Measurements from ENCODE around the gene MBD1. TPM values are rescaled to one million over a fixed set of nuclear protein-coding genes. Genes with fewer than 3 reads are reported as not detected.

Gene MBD1
- total and polyA plus RNA-seq, 10 of the 15 experiments (the other 5 are each of a cell fraction or from before 2014, with no cell fraction given) = 8.4 to 97.7 (median 59.9) TPM

DNA sequence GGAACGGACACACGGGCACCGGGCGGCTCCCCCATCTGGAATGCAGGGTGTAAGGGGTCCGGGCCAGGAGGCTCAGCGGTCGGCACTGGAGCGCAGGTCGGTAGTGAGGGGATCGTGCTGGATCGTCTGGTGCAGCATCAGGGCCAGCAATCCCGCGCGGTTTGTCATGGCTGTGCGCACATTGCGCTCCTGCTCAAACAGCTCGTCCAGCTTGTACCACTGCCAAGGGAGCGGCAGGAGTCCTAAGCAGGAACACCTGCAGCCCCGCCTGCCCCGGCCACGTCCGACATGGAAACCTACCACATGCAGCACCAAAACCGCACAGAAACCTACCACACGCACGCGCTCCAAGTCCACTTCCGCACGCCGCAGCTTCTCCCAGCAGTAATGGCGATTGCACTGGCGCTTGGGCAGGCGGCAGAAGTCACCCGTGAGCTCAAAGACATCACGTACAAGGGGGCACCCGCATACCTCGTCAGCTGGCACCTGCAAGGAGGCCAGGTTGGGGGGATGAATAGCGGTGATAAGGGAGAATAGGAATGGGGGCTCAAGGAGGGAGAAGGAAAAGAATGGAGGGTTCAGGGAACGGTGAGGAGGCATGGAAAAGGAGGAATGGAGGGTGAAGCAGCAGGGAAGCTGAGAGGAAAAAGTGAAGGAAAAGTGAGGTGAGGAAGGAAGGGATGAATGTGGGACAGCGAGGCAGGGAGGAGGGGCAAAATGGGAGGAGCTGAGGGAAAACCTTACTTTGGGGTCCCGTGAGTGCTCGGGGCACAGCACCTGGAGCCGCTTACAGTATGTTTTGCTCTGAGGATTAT lies 1.4 kb upstream of the MBD1 start:
- ChIA-PET CTCF (interaction anchor here (0.6 to 3.7 kb wide), 3 partner anchors 32 to 1936 kb away, joined by 3 to 37 read pairs (median 10); no protein-coding TSS in a partner anchor), RAD21 (ENCODE audit: unreplicated experiment) (interaction anchor here (3.9 kb wide), 1 partner anchor 74 kb away, joined by 49 read pairs; no protein-coding TSS in a partner anchor), SMC1A (ENCODE audit: uncharacterized antibody, unreplicated experiment) (interaction anchor here (1.1 to 2.6 kb wide), 3 partner anchors 15 to 74 kb away, joined by 3 to 27 read pairs (median 3); no protein-coding TSS in a partner anchor), POLR2A (interaction anchor here (0.6 to 1.4 kb wide), 3 partner anchors 43 to 1738 kb away, joined by 3 to 12 read pairs (median 3); no protein-coding TSS in a partner anchor)
- in situ Hi-C loops (cut with MboI) = loop anchor here (10.0 to 25.0 kb wide), 3 partner anchors 72 to 1470 kb away; no protein-coding TSS in a partner anchor
- peaks cover 32 to 34% of the 10 kb centered on the region in 2 experiments for H3K36me3 ChIP-seq (ENCODE audit: control insufficient read depth in 2 of 2, insufficient read depth in 2 of 2, low read length in 1 of 2)
- DNase-seq (ENCODE audit: low read depth, low spot score) (no peak), ATAC-seq (no peak), FAIRE-seq (no peak)
- H3K79me2 ChIP-seq (ENCODE audit: control insufficient read depth, insufficient read depth, low read length) = peaks cover 58% of the 10 kb centered on the region
- H4K20me1 ChIP-seq (ENCODE audit: control insufficient read depth, insufficient read depth) = no peaks in the 10 kb centered on the region
- BruUV-seq (replicated peaks) = no TSS peak
- no peak overlapping the region for H2AFZ ChIP-seq (ENCODE audit: control insufficient read depth, low read depth, low read length)
- no peak overlapping the region for H3K4me3 ChIP-seq
- no peaks in the 10 kb centered on the region for H3K27me3 ChIP-seq (replicated peaks in 1 of 2; ENCODE audit: control insufficient read depth in 2 of 2, insufficient read depth in 2 of 2, low read length in 1 of 2)
- H3K9ac ChIP-seq (ENCODE audit: control insufficient read depth, insufficient read depth, low read length) = no peak overlapping the region
- H3K4me2 ChIP-seq (ENCODE audit: control insufficient read depth, insufficient read depth) = peak overlapping the region; percentile 92
- intact Hi-C loops (cut with micrococcal nuclease; ENCODE audit: unreplicated experiment) = loop anchor here (5.0 to 10.0 kb wide), 2 partner anchors 795 to 1328 kb away; partner anchors contain the start of genes C18orf32 and SMAD7
- H3K4me1 ChIP-seq (ENCODE audit: control insufficient read depth, insufficient read depth, low read length) = peaks cover 17% of the 10 kb centered on the region
- no peaks in the 10 kb centered on the region for H3K9me3 ChIP-seq (replicated peaks; ENCODE audit: control insufficient read depth, insufficient read depth, low read length)
- WGBS (ENCODE audit: insufficient coverage, insufficient replicate concordance, low lambda C conversion rate, missing lambda C conversion rate) = 97% methylated on average over 41 of the region's 42 CpGs
- TF ChIP-seq, protein P1, sequence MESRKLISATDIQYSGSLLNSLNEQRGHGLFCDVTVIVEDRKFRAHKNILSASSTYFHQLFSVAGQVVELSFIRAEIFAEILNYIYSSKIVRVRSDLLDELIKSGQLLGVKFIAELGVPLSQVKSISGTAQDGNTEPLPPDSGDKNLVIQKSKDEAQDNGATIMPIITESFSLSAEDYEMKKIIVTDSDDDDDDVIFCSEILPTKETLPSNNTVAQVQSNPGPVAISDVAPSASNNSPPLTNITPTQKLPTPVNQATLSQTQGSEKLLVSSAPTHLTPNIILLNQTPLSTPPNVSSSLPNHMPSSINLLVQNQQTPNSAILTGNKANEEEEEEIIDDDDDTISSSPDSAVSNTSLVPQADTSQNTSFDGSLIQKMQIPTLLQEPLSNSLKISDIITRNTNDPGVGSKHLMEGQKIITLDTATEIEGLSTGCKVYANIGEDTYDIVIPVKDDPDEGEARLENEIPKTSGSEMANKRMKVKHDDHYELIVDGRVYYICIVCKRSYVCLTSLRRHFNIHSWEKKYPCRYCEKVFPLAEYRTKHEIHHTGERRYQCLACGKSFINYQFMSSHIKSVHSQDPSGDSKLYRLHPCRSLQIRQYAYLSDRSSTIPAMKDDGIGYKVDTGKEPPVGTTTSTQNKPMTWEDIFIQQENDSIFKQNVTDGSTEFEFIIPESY (IDR thresholded peaks at IDR 0.05) = peak; percentile 64; the same call in 1 of the 2 replicates
- no peak for TF ChIP-seq SMAD1 (IDR thresholded peaks at IDR 0.05; ENCODE audit: low read depth, partially characterized antibody)
- no peak overlapping the region for H3K27ac ChIP-seq (ENCODE audit: control insufficient read depth, insufficient read depth)

Measured in GM12878 (cell line).